IMR-90 (cell line): ENCODE data around the gene GPD1. TPM values are rescaled to one million over a fixed set of nuclear protein-coding genes. Genes with fewer than 3 reads are reported as not detected.

Experiments used
- ATAC-seq: fragments of 200-7000 bp; cut with Tn5 transposase; 2 replicates; pipeline ENCODE4 v1.9.1; 2020; ENCODE audit warnings: low read depth, mild to moderate bottlenecking, moderate library complexity
- BruUV-seq: library from RNA; stranded (reverse); fragments of 400-500 nt; replicated peaks from 2 replicates; lab custom pipeline; 2021; lab: Mats Ljungman, UMichigan
- CTCF ChIA-PET: fragments of 300-600 bp; formaldehyde crosslinking; extraction: SDS; loops from one replicate; lab custom pipeline; 2021; ENCODE audit warnings: antibody characterized with exemption; lab: Yijun Ruan, JAX
- POLR2A ChIA-PET: fragments of 300-600 bp; sonication (Branson Sonifier 250); formaldehyde crosslinking; loops from one replicate; lab custom pipeline; 2022; ENCODE audit warnings: antibody characterized with exemption; ENCODE audit not compliant: unreplicated experiment; lab: Charles Lee
- DNase-seq: peaks from one replicate; pipeline ENCODE4 v3.0.0; 2013
- H2AFZ ChIP-seq: replicated peaks from 2 replicates; pipeline ENCODE3; 2013; ENCODE audit warnings: low read length, mild to moderate bottlenecking; ENCODE audit not compliant: poor library complexity
- H2AK5ac ChIP-seq: 2 replicates; pipeline ENCODE4 v1.6.1; 2013; ENCODE audit warnings: low read depth, low read length, inconsistent platforms
- H2AK9ac ChIP-seq: replicated peaks from 2 replicates; pipeline ENCODE3; 2013; ENCODE audit warnings: mild to moderate bottlenecking, low read depth, low read length, moderate library complexity; ENCODE audit not compliant: poor library complexity
- H2BK120ac ChIP-seq: 2 replicates; pipeline ENCODE4 v1.6.1; 2013; ENCODE audit warnings: low read depth, low read length, inconsistent platforms
- H2BK15ac ChIP-seq: 3 replicates; pipeline ENCODE4 v1.6.1; 2013; ENCODE audit warnings: low read depth, low read length, inconsistent platforms
- H2BK20ac ChIP-seq: 2 replicates; pipeline ENCODE4 v1.6.1; 2013; ENCODE audit warnings: low read depth, mild to moderate bottlenecking, inconsistent platforms, low read length, moderate library complexity
- H2BK5ac ChIP-seq: 2 replicates; pipeline ENCODE4 v1.6.1; 2013; ENCODE audit warnings: mild to moderate bottlenecking, low read depth, low read length, inconsistent platforms; ENCODE audit not compliant: poor library complexity, severe bottlenecking
- H3K14ac ChIP-seq: replicated peaks from 2 replicates; pipeline ENCODE4 v1.6.1; 2013; ENCODE audit warnings: low read depth, low read length, inconsistent platforms
- H3K18ac ChIP-seq: 2 replicates; pipeline ENCODE4 v1.6.1; 2013; ENCODE audit warnings: low read depth, low read length, control low read depth
- H3K23ac ChIP-seq: 2 replicates; pipeline ENCODE4 v1.6.1; 2013; ENCODE audit warnings: low read depth, low read length, inconsistent platforms
- H3K27ac ChIP-seq: 2 replicates; pipeline ENCODE4 v1.5.1; 2013; ENCODE audit warnings: mild to moderate bottlenecking, control low read depth, low read length; ENCODE audit not compliant: insufficient read depth
- H3K27me3 ChIP-seq: 2 replicates; pipeline ENCODE4 v1.6.1; 2013; ENCODE audit warnings: low read length; ENCODE audit not compliant: control insufficient read depth, insufficient read depth
- H3K36me3 ChIP-seq: 2 replicates; pipeline ENCODE4 v1.6.1; 2013; ENCODE audit warnings: low read length, mixed read lengths; ENCODE audit not compliant: control insufficient read depth, insufficient read depth
- H3K4ac ChIP-seq: 2 replicates; pipeline ENCODE4 v1.6.1; 2013; ENCODE audit warnings: low read depth, low read length, inconsistent platforms
- H3K4me1 ChIP-seq: 2 replicates; pipeline ENCODE4 v1.6.1; 2013; ENCODE audit warnings: low read length, mixed read lengths; ENCODE audit not compliant: control insufficient read depth, insufficient read depth
- H3K4me2 ChIP-seq: 2 replicates; pipeline ENCODE4 v1.6.1; 2013; ENCODE audit warnings: low read depth, mild to moderate bottlenecking, control low read depth, low read length, moderate library complexity
- H3K4me3 ChIP-seq: 2 replicates; pipeline ENCODE4 v1.5.1; 2013; ENCODE audit warnings: low read depth, mild to moderate bottlenecking, control low read depth, low read length, moderate library complexity; ENCODE audit not compliant: insufficient read depth
- H3K56ac ChIP-seq: 2 replicates; pipeline ENCODE4 v1.6.1; 2013; ENCODE audit warnings: low read length, inconsistent platforms; ENCODE audit not compliant: insufficient read depth; ENCODE audit errors: extremely low read depth
- H3K79me1 ChIP-seq, 2 experiments: 2 replicates each; pipeline ENCODE4 v1.6.1; 2013; ENCODE audit warnings: low read length in 2 of 2, inconsistent platforms in 1 of 2, low read depth in 1 of 2
- H3K9ac ChIP-seq: 2 replicates; pipeline ENCODE4 v1.6.1; 2013; ENCODE audit warnings: low read depth, low read length, control low read depth
- H3K9me1 ChIP-seq: 2 replicates; pipeline ENCODE4 v1.6.1; 2013; ENCODE audit warnings: low read length, inconsistent platforms; ENCODE audit not compliant: insufficient read depth
- H3K9me3 ChIP-seq: 2 replicates; pipeline ENCODE4 v1.6.1; 2013; ENCODE audit warnings: low read length; ENCODE audit not compliant: control insufficient read depth, insufficient read depth
- H4K20me1 ChIP-seq: 2 replicates; pipeline ENCODE4 v1.6.1; 2013; ENCODE audit warnings: low read length, inconsistent platforms; ENCODE audit not compliant: insufficient read depth
- H4K5ac ChIP-seq: 2 replicates; pipeline ENCODE4 v1.6.1; 2013; ENCODE audit warnings: mild to moderate bottlenecking, low read depth, low read length, control low read depth
- H4K8ac ChIP-seq, 2 experiments: 2 replicates each; pipeline ENCODE4 v1.6.1; 2013; ENCODE audit warnings: low read depth in 2 of 2, low read length in 2 of 2, control low read depth in 1 of 2, inconsistent platforms in 1 of 2
- H4K91ac ChIP-seq: 2 replicates; pipeline ENCODE4 v1.6.1; 2013; ENCODE audit warnings: low read depth, low read length, inconsistent platforms; ENCODE audit not compliant: insufficient read depth
- BHLHE40 ChIP-seq: fragments of 150-350 bp; IDR thresholded peaks from 2 replicates; pipeline ENCODE4 v1.6.1; 2016; ENCODE audit warnings: mild to moderate bottlenecking, low read depth, low read length
- CEBPB ChIP-seq: IDR thresholded peaks from 2 replicates; pipeline ENCODE4 v1.6.1; 2012; ENCODE audit warnings: low read depth, low read length, improper control_type of control experiment
- CHD1 ChIP-seq: IDR thresholded peaks from 2 replicates; pipeline ENCODE4 v1.6.1; 2012; ENCODE audit warnings: low read depth, low read length, improper control_type of control experiment
- CTCF ChIP-seq: conservative IDR thresholded peaks from 2 replicates; pipeline ENCODE4 v1.5.1; 2012; ENCODE audit warnings: mild to moderate bottlenecking, low read depth, low read length, improper control_type of control experiment
- ELK1 ChIP-seq: fragments of 150-350 bp; IDR thresholded peaks from 2 replicates; pipeline ENCODE4 v1.6.1; 2016; ENCODE audit warnings: low read depth, mild to moderate bottlenecking, low read length, moderate library complexity, borderline replicate concordance
- FOS ChIP-seq: fragments of 150-350 bp; IDR thresholded peaks from 2 replicates; pipeline ENCODE4 v1.6.1; 2016; ENCODE audit warnings: low read depth, low read length
- MAFK ChIP-seq: IDR thresholded peaks from 2 replicates; pipeline ENCODE4 v1.6.1; 2012; ENCODE audit warnings: low read depth, low read length, improper control_type of control experiment
- MAZ ChIP-seq: IDR thresholded peaks from 2 replicates; pipeline ENCODE4 v1.6.1; 2012; ENCODE audit warnings: low read depth, mild to moderate bottlenecking, low read length, improper control_type of control experiment, moderate library complexity, borderline replicate concordance
- MXI1 ChIP-seq: IDR thresholded peaks from 2 replicates; pipeline ENCODE4 v1.6.1; 2012; ENCODE audit warnings: low read depth, mild to moderate bottlenecking, low read length, moderate library complexity, borderline replicate concordance
- NFE2L2 ChIP-seq: fragments of 150-350 bp; IDR thresholded peaks from 2 replicates; pipeline ENCODE4 v1.6.1; 2016; ENCODE audit warnings: low read depth, mild to moderate bottlenecking, low read length
- POLR2A ChIP-seq: IDR thresholded peaks from 2 replicates; pipeline ENCODE4 v1.6.1; 2012; ENCODE audit warnings: mild to moderate bottlenecking, low read depth, low read length
- RAD21 ChIP-seq: IDR thresholded peaks from 2 replicates; pipeline ENCODE4 v1.6.1; 2012; ENCODE audit warnings: low read length, improper control_type of control experiment
- RCOR1 ChIP-seq: IDR thresholded peaks from 2 replicates; pipeline ENCODE4 v1.6.1; 2012; ENCODE audit warnings: mild to moderate bottlenecking, low read length, improper control_type of control experiment; ENCODE audit not compliant: insufficient replicate concordance
- RFX5 ChIP-seq: IDR thresholded peaks from 2 replicates; pipeline ENCODE4 v1.8.0; 2012; ENCODE audit warnings: low read depth, mild to moderate bottlenecking, low read length, moderate library complexity
- SMC3 ChIP-seq: fragments of 150-350 bp; IDR thresholded peaks from 2 replicates; pipeline ENCODE4 v1.6.1; 2016; ENCODE audit warnings: low read depth, mild to moderate bottlenecking, antibody characterized with exemption, low read length, moderate library complexity
- USF2 ChIP-seq: fragments of 150-350 bp; IDR thresholded peaks from 2 replicates; pipeline ENCODE4 v1.6.1; 2017; ENCODE audit warnings: mild to moderate bottlenecking, antibody characterized with exemption, low read length, low read depth
- WGBS, 2 experiments: methylation state at CpG; one replicate each; pipeline versions ENCODE4 v1.1.5 to v1.1.7; 2013; ENCODE audit warnings: missing lambda C conversion rate in 2 of 2; ENCODE audit not compliant: insufficient read length in 1 of 2; ENCODE audit errors: extremely low coverage in 2 of 2; 5-methylcytosine and 5-hydroxymethylcytosine counted together
- dilution Hi-C: fragments of 300-500 bp; cut with HindIII; formaldehyde crosslinking; loops from one replicate; pipeline ENCODE4 v1.14.3; 2018; ENCODE audit warnings: low sequenced_read_pairs; ENCODE audit not compliant: unreplicated experiment
- in situ Hi-C: fragments of 300-500 bp; cut with MboI; formaldehyde crosslinking; loops from 3 replicates; pipeline ENCODE4 v1.14.3; 2019; ENCODE audit warnings: low sequenced_read_pairs, inconsistent platforms, mixed read lengths
- intact Hi-C: fragments of 100-400 bp; cut with micrococcal nuclease; formaldehyde crosslinking; loops from 2 replicates; pipeline ENCODE4 v1.10.0; 2022
- polyA plus RNA-seq, 3 experiments: library from polyadenylated mRNA; depleted of rRNA; stranded (reverse); fragments of >200 nt; gene quantifications; 2 replicates each; pipeline ENCODE4 v1.2.3, GENCODE V29; 2012; ENCODE audit warnings: low replicate concordance in 1 of 3
- total RNA-seq: library from RNA; depleted of rRNA; stranded (reverse); fragments of >200 nt; gene quantifications from 2 replicates; pipeline ENCODE4 v1.2.3, GENCODE V29; 2012

Gene GPD1
- total and polyA plus RNA-seq, 2 of the 4 experiments (the other 2 are of a cell fraction) = 0.05 to 0.18 TPM

GRCh38 chr12:50105913-50106450 is 2.2 kb downstream of the GPD1 start:
- no peak overlapping the region for H2BK120ac ChIP-seq
- in situ Hi-C loops (no loop called here), intact Hi-C loops (no loop called here), dilution Hi-C loops (no loop called here)
- DNase-seq (no peak), ATAC-seq (no peak)
- H3K4me3 ChIP-seq = no peak overlapping the region
- peaks cover 11% of the 10 kb centered on the region for H3K4me1 ChIP-seq
- no peak overlapping the region for H2BK5ac ChIP-seq
- ChIA-PET POLR2A (no interaction called here), CTCF (no interaction called here)
- no peak overlapping the region for H3K18ac ChIP-seq
- H3K9me3 ChIP-seq = no peaks in the 10 kb centered on the region
- 80% methylated on average over 5 of the region's 12 CpGs; no CpG with 5 or more reads in 1 of the 2 experiments for WGBS, 2 experiments
- no peak overlapping the region for H3K56ac ChIP-seq
- no peak overlapping the region for H2AK5ac ChIP-seq
- no peak overlapping the region for H4K5ac ChIP-seq
- H2AK9ac ChIP-seq = no peak overlapping the region
- H3K27me3 ChIP-seq = peaks cover 4% of the 10 kb centered on the region; the same call in 1 of the 2 replicates
- H4K8ac ChIP-seq = no peak overlapping the region
- no peak overlapping the region for H3K9ac ChIP-seq
- H2BK15ac ChIP-seq = no peak overlapping the region
- no peaks in the 10 kb centered on the region for H4K20me1 ChIP-seq
- H3K79me1 ChIP-seq = no peaks in the 10 kb centered on the region
- no peak overlapping the region for H4K91ac ChIP-seq
- H3K4me2 ChIP-seq = no peak overlapping the region
- no peak overlapping the region for H3K23ac ChIP-seq
- H3K4ac ChIP-seq = no peak overlapping the region
- H3K27ac ChIP-seq = no peak overlapping the region
- no TSS peak for BruUV-seq
- H3K14ac ChIP-seq = no peak overlapping the region
- peaks cover 4% of the 10 kb centered on the region for H3K9me1 ChIP-seq
- peaks cover 5% of the 10 kb centered on the region; the same call in 1 of the 2 replicates for H3K36me3 ChIP-seq
- TF ChIP-seq RFX5 = no peak
- TF ChIP-seq SMC3 = no peak
- no peak for TF ChIP-seq POLR2A
- no peak for TF ChIP-seq CTCF
- TF ChIP-seq RAD21 = no peak
- no peak for TF ChIP-seq CEBPB
- no peak for TF ChIP-seq MAFK
- TF ChIP-seq ELK1 = no peak
- no peak for TF ChIP-seq BHLHE40
- no peak for TF ChIP-seq FOS
- TF ChIP-seq NFE2L2 = no peak
- no peak for TF ChIP-seq RCOR1
- no peak for TF ChIP-seq MXI1
- TF ChIP-seq CHD1 = no peak
- TF ChIP-seq USF2 = no peak
- no peak for TF ChIP-seq MAZ
- H2BK20ac ChIP-seq = no peak overlapping the region
- no peak overlapping the region for H2AFZ ChIP-seq
